Right ventricle myocardium superior (tissue), 1 donor: ENCODE data around the gene GFRA3. TPM values are rescaled to one million over a fixed set of nuclear protein-coding genes. Genes with fewer than 3 reads are reported as not detected.

Experiments used
- ATAC-seq: fragments of 200-7000 bp; cut with Tn5 transposase; one replicate; pipeline ENCODE4 v1.9.1; 2020; ENCODE audit warnings: mild to moderate bottlenecking; ENCODE audit not compliant: poor library complexity
- DNase-seq: peaks from one replicate; pipeline ENCODE4 v3.0.0-alpha.2; 2020
- intact Hi-C: fragments of 100-400 bp; cut with DNase I; formaldehyde crosslinking; loops from one replicate; pipeline ENCODE4 v1.11.2; 2022
- total RNA-seq: library from RNA; stranded (reverse); fragmentation: NEBNext Ultra II Directional; extraction: Animal tissue kit (Norgen Biotek cat#: 25700); gene quantifications from one replicate; pipeline ENCODE4 v1.2.1, GENCODE V29; 2021
- donor health status: DM: no; HTN: yes; CAD: no; lungs with severe emphysema.

Gene GFRA3
- total RNA-seq, 1 donor from 2014 or later, result 0.94 TPM

GRCh38 chr5:138216799-138217198 lies 57.6 kb downstream of the GFRA3 start:
- intact Hi-C loops, result no loop called here
- no peak for ATAC-seq

DNA sequence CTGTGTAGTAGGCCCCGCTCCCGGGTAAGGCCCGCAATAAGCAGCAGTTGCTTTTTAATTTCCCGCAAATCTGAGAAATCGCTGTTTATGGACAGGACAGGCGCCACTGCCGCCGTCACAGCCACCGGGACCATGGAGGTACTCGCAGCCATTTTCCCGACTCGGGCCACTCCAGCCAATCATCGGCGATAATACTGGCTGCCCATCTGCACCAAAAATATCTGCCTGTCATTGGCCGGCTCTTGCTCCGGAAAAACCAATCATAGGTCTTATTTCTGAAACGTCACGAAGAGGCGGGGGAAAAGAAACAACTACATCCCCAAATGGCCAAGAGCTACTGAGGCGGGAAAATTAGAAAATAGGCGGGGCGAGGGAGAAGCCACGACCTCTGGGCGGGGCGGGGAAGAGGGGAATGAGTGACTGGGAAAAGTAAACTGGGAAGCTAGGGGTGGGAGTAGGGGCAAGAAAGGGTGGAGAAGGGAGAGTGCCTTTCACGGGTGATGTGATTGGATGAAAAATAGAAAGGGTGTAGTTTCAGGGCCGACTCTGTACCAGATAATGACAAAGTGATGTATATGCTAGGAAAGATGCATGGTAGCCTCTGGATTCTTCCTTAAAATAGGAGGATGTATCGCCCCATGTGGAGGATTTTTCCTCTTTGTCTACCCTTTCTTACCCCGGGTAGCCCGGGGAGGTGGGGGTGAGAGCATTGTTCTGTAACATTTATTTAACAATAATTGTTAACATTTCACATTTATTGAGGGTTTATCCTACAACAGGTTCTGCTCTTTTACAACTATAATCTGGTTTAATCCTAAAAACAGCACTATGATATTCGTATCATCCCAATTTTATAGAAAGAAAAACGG lies 61.0 kb downstream of the GFRA3 start, which contains the start of gene CDC23:
CDC23 (minus strand) TSS at position 163 of the 869 bp plus-strand sequence; CDS start at position 152, 11 bp downstream.
- DNase-seq (peak; percentile 92), ATAC-seq (peak; percentile 99)
- intact Hi-C loops, result no loop called here

More at GRCh38 chr5:138216799-138217198, 57.6 kb downstream of the GFRA3 start:
- DNase-seq, result no peak

DNA sequence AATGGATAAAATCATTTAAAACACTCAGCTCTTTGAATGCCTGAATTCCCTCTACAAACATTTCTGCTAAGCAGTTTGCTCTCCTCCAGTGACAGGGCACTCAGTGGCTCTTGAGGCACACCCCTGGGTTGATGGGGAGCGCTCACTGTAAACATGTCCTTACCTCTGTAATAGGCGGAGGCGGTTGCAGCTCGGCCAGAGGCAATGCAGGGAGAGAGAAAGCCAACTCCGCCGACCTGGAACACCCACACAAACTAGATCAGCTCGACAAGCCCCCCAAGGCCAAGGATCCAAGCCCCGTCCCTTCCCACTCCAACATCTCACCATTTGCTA lies 61.6 kb downstream of the GFRA3 start:
- DNase-seq (peak; percentile 43), ATAC-seq (peak; percentile 32)
- intact Hi-C loops, result no loop called here

DNA sequence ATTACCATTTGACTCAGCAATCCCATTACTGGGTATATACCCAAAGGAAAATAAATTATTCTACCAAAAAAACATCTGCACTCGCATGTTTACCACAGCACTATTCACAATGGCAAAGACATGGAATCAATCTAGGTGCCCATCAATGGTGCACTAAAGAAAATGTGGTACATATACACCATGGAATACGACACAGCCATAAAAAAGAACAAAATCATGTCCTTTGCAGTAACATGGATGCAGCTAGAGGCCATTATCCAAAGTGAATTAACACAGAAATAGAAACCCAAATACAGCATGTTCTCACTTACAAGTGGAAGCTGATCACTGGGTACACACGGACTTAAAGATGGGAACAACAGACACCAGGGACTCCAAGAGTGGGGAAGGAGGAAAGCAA lies 63.4 kb downstream of the GFRA3 start:
- no peak for DNase-seq
- no peak for ATAC-seq
- intact Hi-C loops, result no loop called here

Other genes starting within 250 kb of the GFRA3 start
- gene FAM13B, start 241.5 kb downstream of the GFRA3 start, total RNA-seq, result 21.9 TPM
- gene WNT8A, start 190.6 kb downstream of the GFRA3 start, total RNA-seq, result not detected
- gene NME5, start 135.2 kb downstream of the GFRA3 start, total RNA-seq, result 4.9 TPM
- gene BRD8, start 96.0 kb downstream of the GFRA3 start, total RNA-seq, result 26.4 TPM
- 0.65 TPM for gene KIF20A, start 95.5 kb downstream of the GFRA3 start, total RNA-seq
- 18.6 TPM for gene CDC23, start 61.3 kb downstream of the GFRA3 start, total RNA-seq
- 0.16 TPM for gene CDC25C, start 57.2 kb upstream of the GFRA3 start, total RNA-seq
- 27.9 TPM for gene FAM53C, start 63.6 kb upstream of the GFRA3 start, total RNA-seq
- gene KDM3B, start 78.1 kb upstream of the GFRA3 start, total RNA-seq, result 36.9 TPM
- gene REEP2, start 164.4 kb upstream of the GFRA3 start, total RNA-seq, result 6.1 TPM
- gene EGR1, start 190.9 kb upstream of the GFRA3 start, total RNA-seq, result 6.8 TPM